GM10266 (cell line): ENCODE measurements around the gene COA7.
"Not testable (repeated sequence)": the region's sequence is repeated elsewhere in the genome, so short reads cannot be mapped to it uniquely, and the experiment has no call there.

ENCODE experiments used
- DNase-seq: peaks from one replicate; pipeline ENCODE4 v3.0.0; 2012; ENCODE audit errors: extremely low spot score
- TF ChIP-seq, protein P1 (sequence below): IDR thresholded peaks from 2 replicates; pipeline ENCODE4 v1.5.1; 2012; ENCODE audit warnings: mild to moderate bottlenecking, low read depth; ENCODE audit not compliant: control insufficient read depth, insufficient read depth; ENCODE audit errors: missing control alignments

COA7 gene

DNA sequence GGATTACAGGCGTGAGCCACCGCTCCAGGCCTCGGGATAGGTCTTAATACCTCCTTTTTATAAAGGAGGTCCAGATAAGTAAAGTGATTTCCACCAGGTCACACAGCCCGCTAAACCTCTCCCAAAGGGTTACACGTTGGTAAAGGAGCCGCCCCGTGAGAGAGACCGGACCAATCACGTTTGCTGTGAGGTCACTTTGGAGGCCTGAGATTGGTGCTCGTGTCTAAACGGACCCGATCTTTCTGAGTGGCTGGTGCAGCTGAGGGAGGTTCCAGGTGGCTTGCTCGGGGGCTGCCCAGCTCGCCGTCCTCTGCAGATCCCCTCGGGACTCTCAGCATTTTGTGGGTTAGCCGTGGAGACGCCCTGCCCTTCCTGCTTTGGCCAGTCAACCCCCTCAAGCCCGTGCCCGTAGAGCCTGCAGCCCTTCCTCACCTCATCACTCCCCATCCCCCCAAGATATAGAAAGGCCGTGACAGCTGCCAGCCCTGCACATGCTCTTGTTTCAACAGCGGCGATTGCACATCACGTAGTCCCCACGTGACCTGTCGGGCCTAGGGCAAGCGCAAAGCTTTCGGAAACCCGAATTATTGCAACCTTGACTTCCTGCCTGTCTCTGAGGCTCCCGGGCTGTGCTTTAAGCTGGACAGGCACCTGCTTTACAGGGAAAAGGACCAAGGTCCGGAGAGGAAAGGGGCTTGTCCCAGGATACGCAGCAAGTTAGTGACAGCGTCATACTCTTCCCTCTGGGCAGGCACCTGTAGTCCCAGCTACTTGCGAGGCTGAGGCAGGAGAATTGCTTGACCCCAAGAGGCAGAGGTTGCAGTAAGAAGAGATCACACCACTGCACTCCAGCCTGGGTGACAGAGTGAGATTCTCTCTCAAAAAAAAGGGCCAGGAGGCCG lies 5.0 kb upstream of the COA7 start:
- DNase-seq = peak; percentile 90
- TF ChIP-seq, protein P1, sequence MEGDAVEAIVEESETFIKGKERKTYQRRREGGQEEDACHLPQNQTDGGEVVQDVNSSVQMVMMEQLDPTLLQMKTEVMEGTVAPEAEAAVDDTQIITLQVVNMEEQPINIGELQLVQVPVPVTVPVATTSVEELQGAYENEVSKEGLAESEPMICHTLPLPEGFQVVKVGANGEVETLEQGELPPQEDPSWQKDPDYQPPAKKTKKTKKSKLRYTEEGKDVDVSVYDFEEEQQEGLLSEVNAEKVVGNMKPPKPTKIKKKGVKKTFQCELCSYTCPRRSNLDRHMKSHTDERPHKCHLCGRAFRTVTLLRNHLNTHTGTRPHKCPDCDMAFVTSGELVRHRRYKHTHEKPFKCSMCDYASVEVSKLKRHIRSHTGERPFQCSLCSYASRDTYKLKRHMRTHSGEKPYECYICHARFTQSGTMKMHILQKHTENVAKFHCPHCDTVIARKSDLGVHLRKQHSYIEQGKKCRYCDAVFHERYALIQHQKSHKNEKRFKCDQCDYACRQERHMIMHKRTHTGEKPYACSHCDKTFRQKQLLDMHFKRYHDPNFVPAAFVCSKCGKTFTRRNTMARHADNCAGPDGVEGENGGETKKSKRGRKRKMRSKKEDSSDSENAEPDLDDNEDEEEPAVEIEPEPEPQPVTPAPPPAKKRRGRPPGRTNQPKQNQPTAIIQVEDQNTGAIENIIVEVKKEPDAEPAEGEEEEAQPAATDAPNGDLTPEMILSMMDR = no peak

DNA sequence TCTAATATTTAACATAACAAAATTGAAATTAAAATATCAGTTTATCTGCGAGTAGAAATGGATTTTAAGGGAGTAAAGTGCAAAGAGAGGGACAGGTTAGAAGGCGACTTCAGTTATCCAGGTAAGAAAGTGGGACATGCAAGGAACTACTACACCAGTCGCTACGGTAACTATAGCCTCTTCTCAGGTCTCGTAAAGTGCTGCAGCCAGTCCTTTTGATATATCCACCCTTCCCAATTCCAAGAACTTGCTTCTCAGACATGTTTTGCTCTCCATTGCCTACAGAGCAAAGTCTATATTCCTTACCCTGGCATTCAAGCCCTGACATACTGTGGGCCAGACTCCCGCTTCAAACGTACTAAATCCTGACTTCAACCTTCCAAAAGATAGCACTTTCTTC lies 2.5 kb downstream of the COA7 start:
- no peak for DNase-seq
- TF ChIP-seq, protein P1 = no peak

GRCh38 chr1:52693843-52694242 lies 4.3 kb downstream of the COA7 start:
- no peak for DNase-seq
- TF ChIP-seq, protein P1 = no peak

DNA sequence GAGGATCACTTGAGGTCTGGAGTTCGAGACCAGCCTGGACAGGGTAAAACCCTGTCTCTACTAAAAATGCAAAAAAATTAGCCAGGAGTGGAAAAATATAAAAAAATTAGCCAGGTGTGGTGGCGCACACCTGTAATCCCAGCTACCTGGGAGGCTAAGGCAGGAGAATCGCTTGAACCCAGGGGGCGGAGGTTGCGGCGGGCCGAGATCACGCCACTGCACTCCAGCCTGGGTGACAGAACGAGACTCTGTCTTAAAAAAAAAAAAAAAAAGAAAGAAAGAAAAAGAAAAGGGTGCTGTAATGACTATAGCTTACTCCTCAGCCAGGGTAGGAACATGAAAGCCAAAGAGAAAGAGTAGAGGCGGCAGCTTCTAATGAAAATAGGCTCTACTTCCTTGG lies 4.8 kb downstream of the COA7 start:
- not testable (repeated sequence) for DNase-seq

- TF ChIP-seq, protein P1 = no peak
- no peak for DNase-seq
Measured at GRCh38 chr1:52692697-52693096, 5.5 kb downstream of the COA7 start.

GRCh38 chr1:52691821-52692220 lies 6.3 kb downstream of the COA7 start:
- DNase-seq = no peak
- TF ChIP-seq, protein P1 = no peak

GRCh38 chr1:52686830-52687229 lies 11.3 kb downstream of the COA7 start:
- DNase-seq = no peak
- TF ChIP-seq, protein P1 = no peak
